Mesodermal cell (in vitro differentiated cells): Measurements from ENCODE around the gene HSD17B12. TPM values are rescaled to one million over a fixed set of nuclear protein-coding genes. Genes with fewer than 3 reads are reported as not detected.
A peak's percentile ranks its signal among the peaks of the same experiment; 100 is the strongest.

Source experiments
- H3K27ac ChIP-seq: 2 replicates; pipeline ENCODE4 v1.7.0; 2013; ENCODE audit warnings: mild to moderate bottlenecking, low read depth, low read length, moderate library complexity; ENCODE audit not compliant: severe bottlenecking
- H3K36me3 ChIP-seq: 2 replicates; pipeline ENCODE4 v1.7.1; 2013; ENCODE audit warnings: mild to moderate bottlenecking, low read length, moderate library complexity; ENCODE audit not compliant: control insufficient read depth, insufficient read depth
- H3K4me1 ChIP-seq: one replicate; pipeline ENCODE4 v1.7.1; 2013; ENCODE audit warnings: mild to moderate bottlenecking, low read length; ENCODE audit not compliant: insufficient read depth, control insufficient read depth, poor library complexity, severe bottlenecking
- H3K4me3 ChIP-seq: 2 replicates; pipeline ENCODE4 v1.7.0; 2013; ENCODE audit warnings: low read length, control low read depth, mild to moderate bottlenecking; ENCODE audit not compliant: insufficient read depth, poor library complexity, severe bottlenecking; ENCODE audit errors: extremely low read depth
- H3K9me3 ChIP-seq: 2 replicates; pipeline ENCODE4 v1.7.1; 2013; ENCODE audit warnings: mild to moderate bottlenecking, low read length, moderate library complexity; ENCODE audit not compliant: control insufficient read depth
- whole genome bisulfite sequencing, 2 experiments: methylation state at CpG; one replicate each; pipeline ENCODE4 v1.1.5; 2013; ENCODE audit warnings: missing lambda C conversion rate in 2 of 2; ENCODE audit not compliant: insufficient coverage in 2 of 2; 5-methylcytosine and 5-hydroxymethylcytosine counted together
- polyA plus RNA-seq, 2 experiments: library from polyadenylated mRNA; stranded (reverse); fragments of 50-300 nt; gene quantifications; one replicate each; pipeline ENCODE4 v1.2.3, GENCODE V29; 2013

HSD17B12 gene
- 147 TPM for polyA plus RNA-seq (2013, experiment 1 of 2)
- polyA plus RNA-seq (2013, experiment 2 of 2) = 147 TPM

DNA sequence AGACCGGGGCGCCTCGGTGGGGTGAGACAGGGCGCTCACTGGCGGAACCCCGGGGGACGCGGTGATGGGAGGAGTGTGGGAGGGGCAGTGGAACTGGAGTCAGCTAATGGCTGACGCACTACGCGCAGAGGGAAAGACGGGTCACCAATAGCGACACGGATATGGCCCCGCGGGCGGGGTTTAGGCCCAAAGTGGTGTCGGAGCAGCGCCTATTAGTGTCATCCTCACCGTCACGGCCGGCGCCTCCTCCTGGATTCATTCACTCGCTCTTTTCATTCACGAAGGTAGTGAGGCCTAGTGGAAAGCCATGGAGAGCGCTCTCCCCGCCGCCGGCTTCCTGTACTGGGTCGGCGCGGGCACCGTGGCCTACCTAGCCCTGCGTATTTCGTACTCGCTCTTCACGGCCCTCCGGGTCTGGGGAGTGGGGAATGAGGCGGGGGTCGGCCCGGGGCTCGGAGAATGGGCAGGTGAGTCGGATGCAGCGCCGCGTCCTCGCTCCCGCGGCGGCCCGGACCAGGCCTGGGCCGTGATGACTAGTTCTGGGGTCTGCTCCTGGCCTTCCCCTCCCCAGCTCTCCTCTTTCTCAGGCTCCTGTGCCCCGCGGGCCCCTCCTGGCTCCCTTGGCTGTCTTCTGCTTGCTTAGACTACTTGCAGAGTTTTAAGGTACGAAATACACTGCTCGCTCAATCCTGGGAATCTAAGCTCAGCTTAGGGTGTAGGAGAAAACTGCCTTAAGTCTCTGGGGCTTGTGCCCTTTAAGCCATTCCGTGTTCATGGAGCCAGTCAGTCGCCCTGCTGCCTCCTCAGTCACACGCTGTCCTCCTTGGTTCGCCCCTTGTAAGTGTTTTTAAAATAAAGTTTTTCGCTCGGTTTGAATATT, at the start of gene HSD17B12:
Gene HSD17B12 (plus strand): TSS at position 218 of the 880 bp plus-strand sequence. CDS start 90 bp downstream, at position 308.
- 1% methylated on average over 23 to 46 of the region's 62 CpGs for WGBS, 2 experiments
- Histone ChIP-seq H3K9me3 (no peaks in the 10 kb centered on the region), H3K36me3 (peaks cover 27% of the 10 kb centered on the region), H3K27ac (peak within 1 kb of the TSS; percentile 95), H3K4me3 (peak within 1 kb of the TSS; percentile 72), H3K4me1 (peaks cover 15% of the 10 kb centered on the region)

DNA sequence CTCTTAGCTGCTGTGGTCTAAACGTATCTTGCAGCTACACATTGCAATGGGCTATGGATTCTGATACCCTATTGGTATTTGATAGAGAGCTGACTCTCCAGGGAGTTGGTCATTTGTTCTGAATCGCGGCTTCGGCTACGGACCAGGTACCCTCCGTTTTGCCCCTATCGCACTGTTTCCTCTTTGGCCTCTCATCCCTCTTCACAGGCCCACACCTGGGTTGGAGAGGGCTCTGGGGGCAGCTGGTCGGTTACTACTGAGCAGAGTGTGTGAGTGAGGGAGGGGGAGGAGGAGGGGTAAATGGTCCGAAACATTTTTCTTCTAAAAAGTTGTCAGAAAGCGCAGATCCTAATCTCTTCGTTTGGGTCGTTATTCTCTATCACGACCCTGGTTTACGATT, 48.8 kb upstream of the HSD17B12 start:
- WGBS, 2 experiments = 86 to 94% methylated on average over 3 to 5 of the region's 14 CpGs

DNA sequence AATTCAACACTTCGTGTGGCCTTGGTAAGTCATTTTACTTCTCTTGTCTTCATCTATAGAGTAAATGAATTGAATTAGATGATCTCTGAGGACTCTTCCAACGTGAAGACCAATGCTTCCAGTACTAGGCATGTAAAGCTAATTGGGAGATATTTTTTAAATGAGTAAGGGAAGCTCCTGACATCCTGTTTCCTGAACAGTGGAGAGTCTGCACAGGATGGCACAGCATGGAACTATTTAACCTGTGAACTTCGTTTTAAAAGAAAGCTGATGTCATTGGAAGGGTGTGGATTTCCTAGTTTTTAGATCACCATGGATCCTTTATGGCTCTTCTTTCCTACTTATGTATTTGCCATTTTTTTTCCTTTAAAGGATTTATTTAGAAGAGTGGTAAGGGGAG, 48.4 kb upstream of the HSD17B12 start:
- H3K4me3 ChIP-seq = no peak overlapping the region
- H3K9me3 ChIP-seq = no peaks in the 10 kb centered on the region
- no peaks in the 10 kb centered on the region for H3K4me1 ChIP-seq
- no peak overlapping the region for H3K27ac ChIP-seq
- 10 to 75% methylated on average over 1 of the region's 3 CpGs for WGBS, 2 experiments
- H3K36me3 ChIP-seq = no peaks in the 10 kb centered on the region

More for the DNA sequence above, 48.8 kb upstream of the HSD17B12 start:
- no peak overlapping the region for H3K4me3 ChIP-seq
- no peaks in the 10 kb centered on the region for H3K36me3 ChIP-seq
- no peaks in the 10 kb centered on the region for H3K4me1 ChIP-seq
- no peaks in the 10 kb centered on the region for H3K9me3 ChIP-seq
- H3K27ac ChIP-seq = no peak overlapping the region

DNA sequence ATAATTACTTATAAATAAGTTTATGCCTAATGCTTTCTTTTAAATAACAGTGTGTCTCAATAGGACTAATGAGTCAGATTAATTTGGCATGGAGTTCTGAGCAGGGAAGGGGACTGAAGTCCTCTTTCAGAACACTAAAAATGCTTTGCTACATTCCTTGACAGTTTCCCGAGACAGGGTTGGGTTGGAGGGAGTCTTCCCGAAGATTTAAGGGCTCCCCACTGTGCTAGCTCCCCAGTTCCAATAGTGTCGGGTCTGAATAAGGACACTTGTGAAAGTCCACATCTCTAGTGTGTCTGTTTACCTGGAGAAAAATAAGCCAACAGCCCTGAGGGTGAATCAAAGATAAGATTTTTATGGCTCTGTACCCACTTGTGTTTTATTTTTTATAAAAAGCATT, 41.8 kb upstream of the HSD17B12 start:
- no peak overlapping the region for H3K4me3 ChIP-seq
- H3K4me1 ChIP-seq = no peaks in the 10 kb centered on the region
- H3K36me3 ChIP-seq = no peaks in the 10 kb centered on the region
- 8 to 17% methylated on average over 2 of the region's 3 CpGs for WGBS, 2 experiments
- H3K27ac ChIP-seq = no peak overlapping the region
- no peaks in the 10 kb centered on the region for H3K9me3 ChIP-seq

DNA sequence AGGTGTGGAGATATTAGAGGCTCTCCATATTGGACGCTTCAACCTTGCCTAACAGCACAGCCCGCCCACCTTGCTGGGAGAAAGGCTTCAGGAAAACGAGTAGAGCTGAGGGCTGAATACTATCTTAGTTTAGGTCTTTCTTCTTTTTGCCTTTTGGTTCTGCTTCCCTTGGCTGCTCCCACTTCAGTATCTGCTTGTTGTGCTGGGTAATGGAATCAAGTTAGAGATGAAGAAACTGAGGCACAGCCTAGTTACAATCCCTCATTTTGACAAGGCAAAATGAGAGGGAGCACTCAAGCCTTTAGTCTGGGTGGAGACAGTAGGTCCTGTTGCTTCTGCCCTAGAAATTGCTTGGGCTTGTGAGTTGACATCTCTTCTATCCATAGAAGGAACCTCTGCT, 41.3 kb upstream of the HSD17B12 start:
- H3K36me3 ChIP-seq = no peaks in the 10 kb centered on the region
- no peak overlapping the region for H3K27ac ChIP-seq
- H3K4me3 ChIP-seq = no peak overlapping the region
- no peaks in the 10 kb centered on the region for H3K4me1 ChIP-seq
- no peaks in the 10 kb centered on the region for H3K9me3 ChIP-seq
- 75 to 100% methylated on average over 1 to 2 of the region's 3 CpGs for WGBS, 2 experiments

DNA sequence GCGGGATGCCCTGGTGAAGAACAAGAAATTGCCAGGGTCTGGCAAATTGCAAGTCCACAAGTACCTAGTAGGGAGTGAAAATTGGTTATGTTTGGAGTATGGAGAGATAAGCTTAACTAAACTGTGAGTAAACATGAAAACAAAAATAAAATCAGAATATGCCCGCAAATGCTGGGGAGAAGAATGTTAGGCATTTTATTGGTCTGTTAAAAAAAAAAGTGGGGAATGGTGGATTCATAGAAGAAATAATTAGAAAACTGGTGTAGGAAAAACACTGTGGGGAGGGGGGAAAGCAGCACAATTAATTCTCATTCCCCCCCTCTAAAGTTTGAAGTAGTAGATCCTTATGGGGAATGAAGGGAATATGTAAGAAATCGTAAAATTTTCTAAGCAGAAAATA, 40.6 kb upstream of the HSD17B12 start:
- 96% methylated on average over 3 of the region's 3 CpGs; no CpG with 5 or more reads in 1 of the 2 experiments for WGBS, 2 experiments
- Histone ChIP-seq H3K9me3 (no peaks in the 10 kb centered on the region), H3K4me1 (no peaks in the 10 kb centered on the region), H3K36me3 (no peaks in the 10 kb centered on the region), H3K27ac (no peak overlapping the region), H3K4me3 (no peak overlapping the region)

DNA sequence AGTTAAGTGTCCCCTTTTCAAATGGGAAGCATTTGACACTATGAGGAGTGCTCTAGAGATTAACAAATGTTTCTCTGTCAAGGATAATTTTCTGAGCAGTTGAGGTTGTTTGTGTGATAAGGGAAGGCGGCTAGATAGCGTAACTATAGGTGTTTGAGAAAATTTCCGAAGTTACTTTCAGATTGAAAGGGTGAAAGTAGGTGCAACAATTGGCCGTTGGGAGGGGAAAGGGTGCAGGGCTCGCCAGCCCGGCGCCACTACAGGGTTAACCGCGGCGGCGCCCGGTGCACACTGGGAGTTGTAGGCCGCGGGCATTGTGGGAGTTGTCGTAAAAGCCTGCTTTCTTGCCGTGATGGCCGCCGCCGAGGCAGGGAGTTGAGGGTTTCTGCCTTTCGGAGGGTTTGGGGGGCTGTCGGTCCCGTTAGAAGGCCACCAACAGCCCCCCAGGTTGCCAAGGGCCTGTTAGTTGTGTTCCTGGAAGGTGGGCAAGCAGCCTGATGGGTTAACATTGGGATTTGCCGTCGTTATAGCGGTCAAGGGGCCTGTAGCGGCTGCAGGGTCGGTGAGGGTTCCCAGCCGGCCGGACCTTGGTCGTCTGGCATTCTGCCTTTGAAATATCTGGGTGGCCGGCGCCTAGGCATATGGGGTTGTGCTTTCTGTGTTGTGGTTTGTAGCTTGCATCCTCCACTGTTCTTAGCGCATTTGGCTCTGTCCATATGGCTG, 36.5 kb upstream of the HSD17B12 start:
- Histone ChIP-seq H3K36me3 (no peaks in the 10 kb centered on the region), H3K4me3 (peak overlapping the region; percentile 97), H3K27ac (peak overlapping the region; percentile 32), H3K9me3 (no peaks in the 10 kb centered on the region), H3K4me1 (no peaks in the 10 kb centered on the region)
- 1% methylated on average over 23 to 25 of the region's 33 CpGs for WGBS, 2 experiments

DNA sequence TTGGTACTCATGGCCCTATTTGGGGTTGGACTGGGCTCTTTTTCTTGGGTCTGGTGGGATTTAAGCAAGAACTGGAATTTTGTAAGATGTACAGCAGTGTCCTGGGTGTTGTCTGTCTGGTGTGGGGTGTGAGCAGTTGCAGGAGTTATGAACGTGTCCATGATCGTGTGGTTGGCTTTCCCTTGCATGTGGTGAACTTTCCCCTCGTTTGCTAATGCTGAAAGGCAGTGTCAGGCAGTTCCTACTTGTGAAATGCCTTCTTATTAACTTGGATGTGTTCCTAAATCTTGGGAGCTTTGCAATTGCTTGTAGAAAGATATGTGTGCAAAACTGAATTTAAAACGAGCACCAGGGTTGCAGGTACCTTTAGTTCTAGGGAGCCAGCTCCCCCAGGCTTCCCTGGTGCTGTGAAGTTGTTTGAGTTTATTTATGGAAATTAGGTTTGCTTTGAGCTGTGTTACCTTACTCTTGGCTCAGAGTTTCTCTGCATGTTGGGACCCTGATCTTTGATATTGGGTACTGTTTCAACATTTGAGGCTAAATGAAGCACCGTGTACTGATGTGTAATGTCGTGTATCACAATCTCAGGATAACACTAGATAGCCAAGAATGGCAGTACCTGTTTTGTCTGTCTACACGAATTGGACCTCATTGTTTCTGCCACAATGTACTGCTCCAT, 35.8 kb upstream of the HSD17B12 start:
- Histone ChIP-seq H3K4me3 (peak overlapping the region; percentile 97), H3K9me3 (no peaks in the 10 kb centered on the region), H3K36me3 (peaks cover 3% of the 10 kb centered on the region), H3K27ac (no peak overlapping the region), H3K4me1 (no peaks in the 10 kb centered on the region)
- 39 to 47% methylated on average over 3 to 7 of the region's 7 CpGs for WGBS, 2 experiments

DNA sequence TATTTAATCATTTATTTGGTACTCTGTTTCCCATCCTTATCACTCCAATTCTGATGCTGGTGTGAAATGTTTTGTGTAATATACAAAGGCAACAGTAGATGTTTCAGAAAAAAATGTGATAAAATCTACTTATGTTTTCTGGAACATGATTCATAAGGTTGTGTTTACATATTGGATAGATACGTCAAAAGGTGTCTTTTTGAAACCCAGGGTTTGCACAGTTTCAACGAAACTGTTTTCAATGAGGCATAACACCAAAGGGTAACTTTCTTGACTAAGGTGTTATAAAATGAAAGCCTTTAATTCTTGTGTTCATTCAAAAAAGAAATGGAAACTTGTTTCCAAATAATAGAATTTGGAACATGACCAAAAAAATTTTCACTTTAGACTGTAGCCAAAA, 33.8 kb upstream of the HSD17B12 start:
- H3K27ac ChIP-seq = no peak overlapping the region
- no peak overlapping the region for H3K4me3 ChIP-seq
- no peaks in the 10 kb centered on the region for H3K9me3 ChIP-seq
- peaks cover 6% of the 10 kb centered on the region for H3K36me3 ChIP-seq
- no peaks in the 10 kb centered on the region for H3K4me1 ChIP-seq
- WGBS, 2 experiments = 93 to 100% methylated on average over 1 to 2 of the region's 2 CpGs

DNA sequence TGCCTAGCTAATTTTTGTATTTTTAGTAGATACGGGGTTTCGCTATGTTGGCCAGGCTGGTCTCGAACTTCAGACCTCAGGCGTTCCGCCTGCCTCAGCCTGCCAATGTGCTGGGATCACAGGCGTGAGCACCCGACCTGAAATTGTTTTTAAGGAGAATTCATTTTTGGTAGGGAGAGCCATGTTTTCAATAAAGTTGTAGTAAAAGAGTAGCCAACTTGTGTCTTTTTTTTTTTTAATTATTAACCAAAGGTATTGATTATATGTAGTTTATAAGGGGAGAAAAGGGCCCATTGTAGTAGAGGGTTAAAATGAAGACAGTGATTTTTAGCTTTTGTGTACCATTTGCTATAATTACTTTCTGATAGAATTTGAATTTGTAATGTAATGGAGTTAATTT, 31.6 kb upstream of the HSD17B12 start:
- Histone ChIP-seq H3K27ac (no peak overlapping the region), H3K9me3 (no peaks in the 10 kb centered on the region), H3K36me3 (peaks cover 6% of the 10 kb centered on the region), H3K4me3 (no peak overlapping the region), H3K4me1 (no peaks in the 10 kb centered on the region)
- WGBS, 2 experiments = 72 to 96% methylated on average over 5 to 6 of the region's 7 CpGs
